Measurements from ENCODE around the gene CDH20. TPM values are rescaled to one million over a fixed set of nuclear protein-coding genes. Genes with fewer than 3 reads are reported as not detected.

The CDH20 gene
- total RNA-seq, 4 donors from 2014 or later, result 1.2 to 4.1 (median 1.6) TPM

GRCh38 chr18:61292280-61293035 lies 40.8 kb upstream of the CDH20 start:
- no peaks in the 10 kb centered on the region for H3K4me1 ChIP-seq
- DNase-seq (ENCODE audit: low spot score in 2 of 2), result no peak
- no peaks in the 10 kb centered on the region for H3K36me3 ChIP-seq
- 83% methylated on average over 4 of the region's 4 CpGs for WGBS
- no peaks in the 10 kb centered on the region for H3K27me3 ChIP-seq
- TF ChIP-seq POLR2A (IDR thresholded peaks at IDR 0.05) (no peak), CTCF (IDR thresholded peaks at IDR 0.05) (no peak)
- no peak overlapping the region for H3K4me3 ChIP-seq
- H3K27ac ChIP-seq, result no peak overlapping the region
- H3K9me3 ChIP-seq, result no peaks in the 10 kb centered on the region

- no peak for DNase-seq (ENCODE audit: low spot score in 2 of 2)
- no peaks in the 10 kb centered on the region for H3K4me1 ChIP-seq
- H3K27ac ChIP-seq, result no peak overlapping the region
- WGBS, result 90% methylated on average over 1 of the region's 1 CpG
- H3K27me3 ChIP-seq, result no peaks in the 10 kb centered on the region
- H3K4me3 ChIP-seq, result no peak overlapping the region
- H3K9me3 ChIP-seq, result no peaks in the 10 kb centered on the region
- no peaks in the 10 kb centered on the region for H3K36me3 ChIP-seq
- TF ChIP-seq CTCF (IDR thresholded peaks at IDR 0.05) (no peak), POLR2AphosphoS5 (IDR thresholded peaks at IDR 0.05) (no peak), POLR2A (IDR thresholded peaks at IDR 0.05) (no peak), EP300 (IDR thresholded peaks at IDR 0.05) (no peak)
Observed at GRCh38 chr18:61295153-61295552, 38.1 kb upstream of the CDH20 start.

- WGBS, result 72% methylated on average over 3 of the region's 3 CpGs
Observed at GRCh38 chr18:61308004-61308403, 25.2 kb upstream of the CDH20 start.

GRCh38 chr18:61308795-61309393 lies 24.3 kb upstream of the CDH20 start:
- Histone ChIP-seq H3K36me3 (no peaks in the 10 kb centered on the region), H3K4me1 (no peaks in the 10 kb centered on the region), H3K4me3 (no peak overlapping the region), H3K27me3 (no peaks in the 10 kb centered on the region), H3K9me3 (no peaks in the 10 kb centered on the region), H3K27ac (no peak overlapping the region)
- WGBS, result 77% methylated on average over 8 of the region's 11 CpGs
- DNase-seq (ENCODE audit: low spot score in 2 of 2), result no peak
- TF ChIP-seq CTCF (IDR thresholded peaks at IDR 0.05) (no peak), POLR2AphosphoS5 (IDR thresholded peaks at IDR 0.05) (no peak)

More at GRCh38 chr18:61308004-61308403, 25.2 kb upstream of the CDH20 start:
- DNase-seq (ENCODE audit: low spot score in 2 of 2), result no peak
- H3K27ac ChIP-seq, result no peak overlapping the region
- no peaks in the 10 kb centered on the region for H3K9me3 ChIP-seq
- no peaks in the 10 kb centered on the region for H3K27me3 ChIP-seq
- H3K4me1 ChIP-seq, result no peaks in the 10 kb centered on the region
- no peak overlapping the region for H3K4me3 ChIP-seq
- TF ChIP-seq POLR2AphosphoS5 (IDR thresholded peaks at IDR 0.05), result no peak
- no peak for TF ChIP-seq EP300 (IDR thresholded peaks at IDR 0.05)
- no peak for TF ChIP-seq POLR2A (IDR thresholded peaks at IDR 0.05)
- TF ChIP-seq CTCF (IDR thresholded peaks at IDR 0.05), result no peak
- no peaks in the 10 kb centered on the region for H3K36me3 ChIP-seq

GRCh38 chr18:61322265-61322873 lies 10.9 kb upstream of the CDH20 start:
- H3K4me1 ChIP-seq, result no peaks in the 10 kb centered on the region
- no peaks in the 10 kb centered on the region for H3K36me3 ChIP-seq
- TF ChIP-seq POLR2A (IDR thresholded peaks at IDR 0.05) (no peak), CTCF (IDR thresholded peaks at IDR 0.05) (peak; percentile 13 to 55)
- H3K27me3 ChIP-seq, result no peaks in the 10 kb centered on the region
- H3K27ac ChIP-seq, result no peak overlapping the region
- WGBS, result 20% methylated on average over 9 of the region's 9 CpGs
- no peak for DNase-seq (ENCODE audit: low spot score in 2 of 2)
- H3K4me3 ChIP-seq, result no peak overlapping the region
- no peaks in the 10 kb centered on the region for H3K9me3 ChIP-seq

Measured in suprapubic skin (tissue), 4 donors.